Right hindlimb (tissue), 1 donor: Measurements from ENCODE around the gene PLAU.
A peak's percentile ranks its signal among the peaks of the same experiment; 100 is the strongest.
"Not testable (repeated sequence)": the region's sequence is repeated elsewhere in the genome, so short reads cannot be mapped to it uniquely, and the experiment has no call there.

Source experiments
- DNase-seq: peaks from one replicate; pipeline ENCODE4 v3.0.0-alpha.2; 2018

PLAU gene

DNA sequence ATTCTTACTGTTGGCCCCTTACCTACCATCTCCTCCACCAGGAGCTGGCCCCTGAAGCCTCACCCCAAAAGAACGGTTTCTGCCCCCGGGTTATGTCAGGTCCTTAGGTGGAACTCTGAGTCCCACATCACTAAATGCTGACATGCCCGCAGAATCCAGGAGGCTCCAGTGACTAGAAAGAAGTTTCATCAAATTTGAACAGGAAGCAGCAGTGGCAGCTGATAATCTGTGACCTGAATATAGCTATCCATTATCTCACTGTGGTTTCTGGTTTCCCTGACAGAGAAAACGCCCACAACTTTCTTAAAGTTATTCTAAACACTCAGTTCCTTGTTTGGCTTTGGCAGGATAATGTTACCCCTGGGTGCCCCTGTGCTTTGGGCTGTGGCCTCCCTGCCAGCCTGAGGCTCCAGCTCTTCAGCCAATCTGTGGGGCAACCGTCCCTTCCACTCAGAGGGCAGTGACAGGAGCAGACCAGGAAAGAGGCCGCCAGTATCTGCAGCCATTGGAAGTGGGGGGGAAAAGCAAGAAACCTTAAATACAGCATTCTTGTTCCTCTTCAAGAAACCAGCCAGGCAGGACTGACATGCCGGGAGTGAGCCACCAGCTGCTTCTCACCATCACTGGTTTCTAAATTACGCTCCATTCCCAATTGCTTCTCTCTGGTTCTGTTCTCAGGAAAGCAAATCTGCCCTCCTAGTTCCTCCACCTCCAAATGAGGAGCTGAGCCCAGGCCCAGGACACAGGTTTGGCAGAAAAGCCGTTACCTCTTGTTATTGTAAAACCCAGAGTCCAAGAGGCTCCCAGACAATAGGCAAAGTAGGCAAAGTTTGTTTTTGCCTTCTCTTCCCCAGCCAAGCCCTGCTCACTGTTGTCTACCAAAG is 45.8 kb downstream of the PLAU start:
- DNase-seq: peak; percentile 60

- DNase-seq: no peak
Observed at GRCh38 chr10:73959484-73960243, 48.7 kb downstream of the PLAU start.

GRCh38 chr10:73962386-73962785 is 51.5 kb downstream of the PLAU start:
- no peak for DNase-seq

DNA sequence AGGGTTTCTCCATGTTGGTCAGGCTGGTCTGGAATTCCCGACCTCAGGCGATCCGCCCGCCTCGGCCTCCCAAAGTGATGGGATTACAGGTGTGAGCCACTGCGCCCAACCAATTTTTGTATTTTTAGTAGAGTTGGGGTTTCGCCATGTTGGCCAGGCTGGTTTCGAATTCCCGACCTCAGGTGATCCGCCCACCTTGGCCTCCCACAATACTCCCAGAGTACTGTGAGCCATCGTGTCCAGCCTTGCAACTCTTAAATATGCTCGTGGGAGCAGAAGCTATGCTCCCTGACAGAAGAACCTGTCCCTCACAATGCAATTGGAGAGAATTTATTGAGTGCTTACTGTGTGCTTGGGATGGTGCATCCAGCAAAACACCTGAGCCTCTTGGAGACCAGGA is 52.6 kb downstream of the PLAU start:
- DNase-seq: not testable (repeated sequence)

DNA sequence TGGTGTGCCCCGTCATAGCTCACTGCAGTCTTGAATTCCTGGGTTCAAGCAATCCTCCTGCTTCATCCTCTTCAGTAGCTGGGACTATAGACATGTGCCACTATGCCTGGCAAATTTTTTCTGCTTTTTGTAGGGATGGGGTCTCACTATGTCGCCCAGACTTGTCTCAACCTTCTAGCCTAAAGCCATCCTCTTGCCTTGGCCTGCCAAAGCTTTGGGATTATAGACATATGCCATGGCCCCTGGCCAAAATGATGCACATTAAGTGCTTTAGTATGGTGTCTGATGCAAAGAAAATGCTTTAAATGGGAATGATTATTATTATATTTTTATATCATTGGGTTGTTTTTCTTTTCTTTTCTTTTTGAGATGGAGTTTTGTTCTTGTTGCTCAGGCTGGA is 53.8 kb downstream of the PLAU start:
- DNase-seq: no peak

GRCh38 chr10:73965267-73965889 is 54.4 kb downstream of the PLAU start:
- not testable (repeated sequence) for DNase-seq

- DNase-seq: peak; percentile 91
Observed at GRCh38 chr10:73965890-73966768, 55.2 kb downstream of the PLAU start.

DNA sequence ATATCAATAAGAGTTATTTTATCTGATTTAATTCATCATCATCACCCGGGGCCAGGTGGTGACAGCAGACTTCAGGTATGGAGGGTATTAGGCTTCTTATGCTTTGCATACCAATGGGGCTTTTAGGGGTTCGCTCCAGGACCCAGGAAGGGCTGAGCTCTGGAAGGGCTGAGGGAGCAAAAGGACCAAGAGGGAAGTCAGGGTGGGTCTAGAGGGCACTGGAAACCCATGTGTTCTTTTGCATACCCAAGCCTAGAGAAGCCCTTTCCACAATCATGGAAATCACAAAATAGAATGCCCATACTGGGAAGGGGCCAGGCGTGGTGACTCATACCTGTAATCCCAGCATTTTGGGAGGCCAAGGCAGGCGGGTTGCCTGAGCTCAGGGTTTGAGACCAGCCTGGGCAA is 56.1 kb downstream of the PLAU start:
- DNase-seq: no peak
